ENCODE results near the gene CD96.
A peak's percentile ranks its signal among the peaks of the same experiment; 100 is the strongest.

The CD96 gene

GRCh38 chr3:111676211-111677006 is 134.4 kb downstream of the CD96 start:
- no peak for DNase-seq (ENCODE audit: low read depth)

GRCh38 chr3:111677007-111677392 is 135.0 kb downstream of the CD96 start:
- no peak for DNase-seq (ENCODE audit: low read depth)

GRCh38 chr3:111681661-111682426 is 139.8 kb downstream of the CD96 start:
- no peak for DNase-seq (ENCODE audit: low read depth)

- no peak for DNase-seq (ENCODE audit: low read depth)
Observed at GRCh38 chr3:111684640-111685039, 142.6 kb downstream of the CD96 start.

DNA sequence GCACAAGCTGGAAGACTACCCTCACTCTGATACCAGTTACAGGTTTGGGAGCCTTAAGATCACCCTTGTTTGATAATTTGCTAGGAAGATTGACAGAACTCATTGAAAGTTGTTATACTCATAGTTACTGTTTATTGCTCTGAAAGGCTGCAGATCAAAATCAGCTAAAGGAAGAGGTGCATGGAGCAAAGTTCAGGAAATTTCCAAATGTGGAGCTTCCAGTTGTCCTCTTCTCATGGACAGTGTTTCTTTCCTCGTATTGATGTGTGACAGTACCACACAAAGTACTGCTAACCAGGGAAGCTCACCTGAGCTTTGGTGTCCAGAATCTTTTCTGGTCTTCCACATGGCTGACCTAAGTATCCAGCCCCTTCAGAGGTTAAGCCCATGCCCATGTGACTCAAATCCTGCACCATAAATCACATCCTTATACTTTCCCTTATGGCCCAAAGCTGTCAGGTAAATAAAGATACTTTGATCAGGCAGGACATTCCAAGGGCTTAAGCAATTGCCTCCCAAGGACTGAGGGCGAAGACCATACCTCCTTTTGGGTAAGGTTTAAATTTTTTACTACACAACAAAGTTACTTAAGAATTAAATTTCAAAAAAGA is 146.3 kb downstream of the CD96 start:
- no peak for DNase-seq (ENCODE audit: low read depth)

GRCh38 chr3:111690242-111690641 is 148.2 kb downstream of the CD96 start:
- peak; percentile 76 for DNase-seq (ENCODE audit: low read depth)

GRCh38 chr3:111691293-111691909 is 149.4 kb downstream of the CD96 start:
- DNase-seq (ENCODE audit: low read depth): no peak

- DNase-seq (ENCODE audit: low read depth): no peak
Observed at GRCh38 chr3:111692593-111693552, 150.9 kb downstream of the CD96 start.

GRCh38 chr3:111694471-111694870 is 152.5 kb downstream of the CD96 start:
- DNase-seq (ENCODE audit: low read depth): no peak

DNA sequence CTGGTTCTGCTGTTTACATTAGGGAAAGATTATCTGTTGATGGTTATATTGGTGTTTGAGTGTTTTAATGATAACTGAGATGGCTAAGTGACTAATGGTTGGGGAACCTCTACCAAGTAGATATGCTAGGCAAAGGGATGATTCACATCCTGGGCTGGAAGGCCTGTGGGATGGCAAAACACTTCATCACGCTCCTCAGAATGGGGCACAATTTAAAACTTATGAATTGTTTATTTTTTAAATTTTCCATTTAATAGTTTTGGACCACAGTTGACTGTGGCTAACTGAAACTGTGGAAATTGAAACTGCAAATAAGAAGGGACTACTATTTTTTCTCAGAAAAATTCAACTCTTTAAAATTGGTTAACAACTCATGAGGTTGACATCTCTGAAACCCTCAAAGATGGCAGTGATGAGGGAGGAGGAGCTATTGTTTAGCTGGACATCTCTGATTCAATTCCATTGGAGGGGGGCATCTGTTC is 153.7 kb downstream of the CD96 start:
- DNase-seq (ENCODE audit: low read depth): peak; percentile 63

DNA sequence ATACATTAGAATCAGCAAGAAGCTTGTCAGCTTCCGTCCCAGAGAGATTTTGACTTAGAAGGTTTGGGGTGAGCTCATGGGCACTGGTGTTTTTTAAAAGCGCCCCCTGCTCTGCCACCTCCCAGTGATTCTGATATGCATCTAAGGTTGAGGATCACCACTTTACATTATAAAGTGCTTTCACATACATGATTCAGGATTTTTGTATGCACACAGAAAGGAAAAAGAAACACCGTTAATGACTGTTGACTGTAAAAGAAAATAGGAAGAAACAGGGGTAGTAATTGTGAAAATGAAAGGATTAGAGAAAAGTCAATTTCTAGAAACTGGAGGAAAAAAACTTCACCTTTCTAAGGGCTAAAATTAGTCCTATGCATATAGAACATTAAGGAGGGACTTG is 158.1 kb downstream of the CD96 start:
- no peak for DNase-seq (ENCODE audit: low read depth)

GRCh38 chr3:111701292-111701906 is 159.4 kb downstream of the CD96 start:
- no peak for DNase-seq (ENCODE audit: low read depth)

All from non-pigmented ciliary epithelial cell (primary cell).